Activated gamma-delta T cell treated with Interleukin-2 at 50 U/mL for 16 hours (primary cell): Measurements from ENCODE around the gene MORN4.

Experiments used
- DNase-seq: peaks from one replicate; pipeline ENCODE4 v3.0.0-alpha.2; 2020

MORN4 gene

DNA sequence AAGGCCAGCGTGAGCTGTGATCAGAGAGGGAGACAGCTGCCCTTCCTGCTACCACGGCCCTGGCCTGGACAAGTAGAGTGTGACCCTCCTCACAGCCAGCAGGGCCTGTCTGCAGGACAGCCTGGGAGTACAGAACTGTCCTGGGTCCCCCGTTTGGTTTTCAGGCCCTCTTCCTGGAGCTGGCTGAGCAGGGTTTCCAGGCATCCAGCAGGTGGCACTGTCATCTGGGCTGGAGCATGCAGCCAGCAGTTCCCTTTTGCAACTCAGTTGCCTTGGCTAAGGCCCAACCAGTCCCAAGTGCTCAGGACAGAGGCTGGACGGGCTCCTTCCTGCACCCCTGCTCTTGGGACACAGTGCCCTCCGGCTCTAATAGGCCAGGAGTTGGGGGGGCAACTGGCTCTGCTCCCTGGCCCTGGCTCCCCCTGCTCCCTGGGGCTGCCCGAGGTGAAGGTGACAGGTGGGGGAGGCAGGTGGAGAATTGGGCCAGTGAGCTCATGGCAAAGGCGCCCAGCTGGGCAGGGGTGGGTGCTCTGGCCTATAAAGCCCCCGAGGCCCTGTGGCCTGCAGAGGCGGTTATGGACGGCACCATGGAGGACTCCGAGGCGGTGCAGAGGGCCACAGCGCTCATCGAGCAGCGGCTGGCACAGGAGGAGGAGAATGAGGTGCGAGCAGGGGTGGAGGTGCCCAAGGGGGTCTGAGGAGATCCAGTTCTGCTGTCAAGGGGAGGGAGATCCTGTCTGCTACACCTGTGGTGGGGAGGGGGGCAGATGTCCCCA lies 60.9 kb downstream of the MORN4 start, which contains the start of gene ANKRD2:
TSS of gene ANKRD2 (plus strand) at position 566 of the 776 bp plus-strand sequence. CDS start at position 576, 10 bp downstream.
- peak; percentile 39 for DNase-seq

DNA sequence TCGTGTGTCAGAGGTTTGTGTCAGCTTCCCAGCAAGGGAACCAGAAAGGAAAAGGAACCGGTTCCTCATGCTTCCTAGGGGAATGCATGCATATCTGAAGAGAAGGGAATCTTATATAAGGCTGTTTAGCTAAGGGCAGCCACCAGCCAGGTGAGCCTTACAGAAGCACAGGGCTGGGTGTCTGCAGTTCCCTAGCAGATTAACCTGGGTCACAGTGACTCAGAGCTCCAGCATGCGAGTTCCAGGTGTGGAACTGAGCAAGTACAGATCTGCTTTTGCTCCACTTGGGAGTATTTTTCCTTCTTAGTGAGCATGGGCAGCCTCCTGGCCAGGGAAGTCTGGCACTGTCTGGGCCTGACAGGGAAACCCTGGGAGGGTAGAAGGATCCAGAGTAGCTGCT lies 61.7 kb downstream of the MORN4 start:
- no peak for DNase-seq

DNA sequence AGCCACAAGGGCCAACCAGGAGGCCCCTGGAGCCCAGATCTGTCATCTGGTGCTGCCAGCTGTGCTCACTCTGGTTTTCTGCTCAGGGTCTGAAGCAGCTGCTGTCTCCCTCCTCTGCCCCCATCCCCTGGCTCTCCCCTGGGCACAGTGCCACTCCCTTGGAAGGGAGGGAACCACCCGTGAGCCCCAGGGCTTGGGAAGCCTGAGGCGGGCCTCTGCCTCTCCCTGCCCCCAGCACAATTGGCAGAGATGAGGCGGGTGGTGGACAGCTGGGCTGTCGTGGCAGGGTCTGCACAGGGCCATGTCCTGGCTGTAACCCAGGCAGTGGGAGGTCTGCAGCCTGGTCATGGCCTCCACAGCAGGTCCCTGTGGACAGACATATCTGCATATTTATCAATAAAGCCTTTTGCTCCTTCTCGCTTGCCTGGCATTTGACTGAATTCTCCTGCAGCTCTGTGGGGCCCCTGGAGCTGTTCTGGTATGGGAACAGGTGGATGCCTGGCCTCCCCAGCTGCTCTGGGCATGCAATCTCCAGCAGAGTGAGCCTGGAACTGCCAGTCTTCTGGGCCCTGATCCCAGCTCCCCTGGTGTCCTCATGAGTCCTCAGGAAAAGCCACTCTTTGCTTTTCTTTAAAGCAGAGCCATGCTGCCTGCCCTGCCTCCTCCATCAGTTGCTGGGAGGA lies 62.4 kb downstream of the MORN4 start:
- no peak for DNase-seq

DNA sequence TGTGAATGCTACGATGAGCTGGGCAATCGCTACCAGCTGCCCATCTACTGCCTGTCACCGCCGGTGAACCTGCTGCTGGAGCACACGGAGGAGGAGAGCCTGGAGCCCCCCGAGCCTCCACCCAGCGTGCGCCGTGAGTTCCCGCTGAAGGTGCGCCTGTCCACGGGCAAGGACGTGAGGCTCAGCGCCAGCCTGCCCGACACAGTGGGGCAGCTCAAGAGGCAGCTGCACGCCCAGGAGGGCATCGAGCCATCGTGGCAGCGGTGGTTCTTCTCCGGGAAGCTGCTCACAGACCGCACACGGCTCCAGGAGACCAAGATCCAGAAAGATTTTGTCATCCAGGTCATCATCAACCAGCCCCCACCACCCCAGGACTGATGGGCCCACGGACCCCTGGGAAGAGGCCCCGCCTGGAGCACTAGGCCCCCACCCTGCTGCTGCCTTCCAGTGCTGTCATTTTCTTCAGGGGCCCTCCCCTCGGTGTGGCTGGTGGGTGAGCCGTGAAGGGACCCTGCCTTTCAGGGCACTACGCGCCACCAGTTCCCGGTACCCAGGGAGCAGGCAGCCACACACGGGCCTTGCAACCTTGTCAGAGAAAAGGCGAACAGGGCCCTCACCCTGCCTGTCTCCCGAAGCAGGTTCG lies 63.0 kb downstream of the MORN4 start:
- no peak for DNase-seq

DNA sequence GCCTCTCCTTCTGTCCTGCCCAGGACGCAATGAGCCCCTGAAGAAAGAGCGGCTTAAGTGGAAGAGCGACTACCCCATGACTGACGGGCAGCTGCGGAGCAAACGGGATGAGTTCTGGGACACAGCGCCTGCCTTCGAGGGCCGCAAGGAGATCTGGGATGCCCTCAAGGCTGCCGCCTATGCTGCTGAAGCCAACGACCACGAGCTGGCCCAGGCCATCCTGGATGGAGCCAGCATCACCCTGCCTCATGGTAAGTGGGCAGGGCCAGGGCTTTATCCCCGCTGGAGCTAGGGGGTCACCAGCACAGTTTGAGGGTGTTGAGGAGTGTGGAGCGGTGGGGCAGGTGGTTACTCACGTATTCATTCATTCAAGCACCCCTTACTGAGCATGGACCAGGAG lies 65.4 kb downstream of the MORN4 start:
- no peak for DNase-seq

DNA sequence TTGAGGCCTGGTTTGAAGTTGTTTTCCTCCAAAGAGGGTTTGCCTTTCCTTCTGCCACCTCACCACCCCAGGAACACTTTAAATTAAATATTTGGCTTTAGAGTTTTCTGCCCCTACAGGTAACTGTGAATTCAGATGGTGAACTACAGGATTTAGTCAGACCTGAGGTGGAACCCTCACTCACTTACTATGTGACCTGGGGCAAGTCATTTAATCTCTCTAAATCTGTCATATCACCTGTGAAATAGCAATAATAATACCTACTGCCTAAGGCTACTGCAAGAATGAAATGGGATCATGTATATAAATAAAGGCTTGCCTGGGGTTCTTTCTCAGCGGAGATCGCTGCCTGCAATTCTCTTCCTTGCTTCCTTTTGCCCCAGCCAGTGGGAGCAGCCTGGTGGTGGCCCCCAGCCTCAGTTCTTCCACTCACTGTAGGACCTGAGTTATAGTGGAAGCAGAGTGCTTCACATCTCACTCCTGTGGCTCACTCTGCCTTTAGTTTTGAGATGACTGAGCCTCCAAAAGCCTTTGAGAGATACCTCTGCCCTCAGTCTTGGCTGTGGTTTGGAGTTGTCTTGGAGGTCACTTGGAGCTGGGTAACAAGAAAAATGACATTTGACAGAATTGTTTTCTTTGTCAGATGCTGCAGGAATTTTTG lies 66.8 kb downstream of the MORN4 start:
- DNase-seq = no peak

DNA sequence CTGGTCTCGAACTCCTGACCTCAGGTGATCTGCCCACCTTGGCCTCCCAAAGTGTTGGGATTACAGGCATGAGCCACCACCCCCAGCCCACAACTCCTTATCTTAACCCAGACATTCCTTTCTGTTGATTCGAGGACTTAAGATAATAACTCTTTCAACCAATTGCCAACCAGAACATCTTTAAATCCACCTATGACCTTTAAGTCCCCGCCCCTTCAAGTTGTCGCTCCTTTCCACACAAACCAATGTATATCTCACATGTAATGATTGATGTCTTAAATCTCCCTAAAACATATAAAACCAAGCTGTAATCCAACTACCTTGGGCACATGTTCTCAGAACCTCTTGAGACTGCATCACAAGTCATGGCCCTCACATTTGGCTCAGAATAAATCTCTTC lies 68.5 kb downstream of the MORN4 start:
- DNase-seq = no peak
